IPS DF 4.7 (cell line): ENCODE measurements around the gene TVP23C.

Experiments used
- DNase-seq: peaks from one replicate; pipeline ENCODE4 v3.0.0-alpha.2; 2013; ENCODE audit warnings: low spot score; ENCODE audit errors: extremely low read depth

The TVP23C gene

DNA sequence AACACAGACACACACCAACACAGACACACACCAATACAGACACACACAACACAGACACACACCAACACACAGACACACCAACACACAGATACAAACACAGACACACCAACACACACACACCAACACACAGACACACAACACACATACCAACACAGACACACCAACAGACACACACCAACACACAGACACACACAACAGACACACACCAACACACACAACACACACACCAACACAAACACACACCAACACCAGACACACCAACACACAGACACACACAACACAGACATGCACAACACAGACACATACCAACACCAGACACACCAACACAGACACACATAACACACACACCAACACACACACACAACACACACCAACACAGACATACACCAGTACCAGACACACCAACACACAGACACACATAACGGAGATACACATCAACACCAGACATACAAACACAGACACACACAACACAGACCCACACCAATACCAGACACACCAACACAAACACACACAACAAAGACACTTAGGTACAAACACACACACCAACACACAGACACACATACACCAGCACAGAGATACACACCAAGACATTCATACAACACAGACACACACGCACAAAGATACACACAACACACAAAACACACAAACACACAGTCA lies 98.1 kb downstream of the TVP23C start:
- no peak for DNase-seq

DNA sequence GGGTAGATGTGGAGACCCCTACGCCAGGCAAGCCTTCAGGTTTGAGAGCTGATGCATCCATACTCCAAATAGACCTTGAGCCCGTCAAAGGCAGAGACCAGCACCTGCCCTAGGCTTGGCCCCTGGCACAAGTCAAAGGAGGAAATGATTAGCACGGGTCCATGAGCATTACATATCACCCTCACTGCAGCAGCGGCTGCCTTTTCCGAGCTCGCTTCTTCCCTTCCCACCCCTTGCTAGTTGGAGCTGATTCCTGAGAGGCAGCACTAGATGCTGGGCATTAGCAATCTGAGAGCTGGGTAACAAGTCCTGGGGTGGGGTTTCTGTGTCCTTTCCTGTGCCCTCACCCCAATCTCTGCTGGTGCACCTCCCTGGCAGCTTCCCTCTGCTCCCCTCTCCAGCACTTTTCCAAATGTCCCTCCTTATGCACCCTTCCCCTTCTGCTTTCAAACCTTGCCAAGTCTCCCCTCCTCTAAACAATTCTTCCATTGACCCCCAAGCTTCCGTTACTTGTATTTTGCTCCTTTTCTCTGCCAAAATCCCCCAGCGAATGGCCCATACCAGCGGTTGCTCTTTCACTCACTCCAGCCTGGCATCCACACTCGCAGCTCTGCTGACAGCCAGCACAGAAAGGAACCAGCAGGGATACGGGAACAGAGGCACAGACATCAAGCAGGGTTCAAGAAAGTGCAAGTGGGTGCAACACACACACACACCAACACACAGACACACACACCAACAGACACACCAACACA lies 98.9 kb downstream of the TVP23C start:
- no peak for DNase-seq

DNA sequence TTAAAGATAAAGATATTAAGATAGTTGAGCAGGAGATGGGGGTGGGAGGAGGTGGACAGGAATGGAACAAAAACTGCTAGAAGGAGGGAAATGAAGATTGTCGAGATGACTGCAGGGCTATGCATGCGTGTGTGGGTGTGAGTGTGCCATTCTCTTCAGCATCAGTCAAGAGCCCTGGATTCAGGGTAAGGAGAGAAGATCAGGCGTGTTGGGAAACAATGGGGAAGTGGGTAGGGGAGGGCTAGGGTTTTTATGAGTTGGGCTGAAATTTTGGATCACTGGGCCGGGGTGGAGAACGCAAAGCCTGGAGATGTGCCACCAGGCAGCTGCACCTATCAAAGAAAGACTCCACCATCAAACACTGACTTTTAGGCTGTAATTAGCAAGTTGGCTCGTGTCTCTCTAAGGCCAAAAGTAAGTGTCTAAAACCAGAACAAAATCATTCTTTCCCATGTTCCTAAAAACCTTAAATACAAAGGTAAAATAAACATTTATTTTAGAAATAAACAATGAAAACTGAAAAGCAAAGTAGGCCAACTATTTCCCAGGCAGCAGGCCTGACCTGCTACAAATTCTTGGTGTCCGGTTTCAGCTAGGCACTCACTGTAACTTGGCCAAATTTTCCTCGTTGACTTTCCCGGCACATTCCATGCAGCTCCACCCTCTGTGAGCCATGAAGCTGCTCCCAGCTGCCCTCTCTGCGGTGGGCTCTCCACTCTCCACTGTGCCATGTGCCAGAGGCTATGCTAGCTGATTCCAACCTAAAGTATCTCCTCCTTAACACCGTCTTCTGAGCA lies 100.1 kb downstream of the TVP23C start:
- no peak for DNase-seq

DNA sequence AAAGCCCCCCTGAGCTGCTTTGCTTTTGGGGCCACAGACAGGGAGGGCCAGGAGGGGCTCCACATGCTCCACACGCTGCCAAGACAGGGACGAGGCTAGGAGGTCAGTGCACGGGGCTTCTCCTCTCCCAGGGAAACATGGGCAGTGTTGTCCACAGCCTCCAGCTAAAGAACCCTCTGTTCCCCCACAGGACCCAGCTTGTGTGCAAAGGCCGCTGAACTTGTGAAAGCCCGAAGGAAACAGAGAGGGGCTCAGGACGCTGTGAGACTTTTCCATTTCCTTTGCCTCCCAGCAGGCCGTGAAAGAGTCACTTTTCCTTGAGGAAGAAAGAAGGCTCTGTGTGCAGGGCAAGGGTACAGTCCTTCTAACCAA lies 105.6 kb downstream of the TVP23C start:
- DNase-seq: no peak

DNA sequence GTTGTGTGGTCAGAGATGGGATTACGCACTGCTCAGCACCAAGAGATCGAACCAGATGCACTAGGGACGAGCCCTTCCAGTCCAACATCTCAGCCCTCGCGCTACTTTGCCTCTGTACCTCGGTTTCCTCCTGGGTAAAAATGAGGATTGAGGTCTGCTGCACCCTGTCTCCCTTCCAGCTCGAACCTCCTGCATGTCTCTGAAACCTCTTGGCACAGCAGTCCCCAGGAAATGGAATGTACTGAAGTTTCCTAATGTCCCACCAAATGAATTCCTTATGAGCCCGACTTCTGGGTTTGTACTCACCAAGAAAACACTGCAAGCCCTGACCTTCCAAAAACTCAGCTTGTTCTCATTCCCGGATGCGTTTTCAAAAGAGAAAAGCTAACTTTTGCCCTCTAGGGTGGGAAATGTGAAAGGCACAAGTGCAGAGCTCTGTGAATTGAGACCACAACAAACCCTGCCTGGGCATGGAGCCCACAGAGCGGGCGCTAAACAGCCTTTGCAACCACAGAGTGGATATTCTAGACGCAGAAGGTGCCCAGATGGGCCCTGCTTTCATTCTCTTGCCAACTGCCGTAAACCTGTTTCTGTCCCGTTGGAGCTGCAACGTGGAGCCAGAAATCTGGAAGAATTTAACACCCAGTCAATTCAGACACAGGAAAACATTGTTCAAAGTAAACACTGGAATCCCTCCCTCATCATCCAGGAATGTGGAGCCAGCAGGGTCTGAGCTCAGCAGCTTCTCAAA lies 106.1 kb downstream of the TVP23C start:
- no peak for DNase-seq

DNA sequence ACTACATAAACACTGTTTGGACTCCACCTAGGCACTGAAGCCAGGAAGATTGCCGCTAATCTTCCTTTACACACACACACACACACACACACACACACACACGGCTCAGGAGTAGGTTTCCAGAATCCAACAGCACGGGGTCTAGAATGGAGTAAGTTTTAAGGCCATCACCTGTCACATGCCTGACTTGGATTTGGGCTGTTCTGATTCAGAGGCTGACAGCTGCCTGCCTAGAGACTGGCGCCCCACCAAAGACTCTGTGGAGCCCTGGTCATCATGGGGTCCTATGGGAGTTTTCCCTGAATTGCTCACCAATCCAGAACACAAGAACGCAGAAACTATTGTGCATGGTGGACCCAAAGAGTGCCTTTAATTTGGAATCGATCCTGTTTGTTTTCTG lies 106.8 kb downstream of the TVP23C start:
- no peak for DNase-seq

DNA sequence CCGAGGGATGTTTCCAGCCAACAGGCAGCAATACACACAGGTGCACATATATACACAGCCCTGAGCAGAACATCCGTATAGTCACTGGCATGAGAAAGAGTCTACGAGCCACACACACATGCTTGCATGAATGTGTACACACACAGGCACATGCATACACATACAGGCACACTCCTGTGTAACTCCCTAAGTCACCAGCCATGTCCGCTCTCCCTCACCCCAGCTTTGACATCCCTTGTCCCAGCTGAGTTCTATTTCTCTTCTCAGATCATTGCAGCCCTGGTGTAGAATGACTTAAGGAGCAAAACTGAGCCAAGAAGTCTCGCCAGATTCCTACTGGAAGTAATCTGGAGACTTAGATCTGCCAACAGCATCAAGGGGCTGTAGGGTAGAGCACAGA lies 108.9 kb downstream of the TVP23C start:
- no peak for DNase-seq

DNA sequence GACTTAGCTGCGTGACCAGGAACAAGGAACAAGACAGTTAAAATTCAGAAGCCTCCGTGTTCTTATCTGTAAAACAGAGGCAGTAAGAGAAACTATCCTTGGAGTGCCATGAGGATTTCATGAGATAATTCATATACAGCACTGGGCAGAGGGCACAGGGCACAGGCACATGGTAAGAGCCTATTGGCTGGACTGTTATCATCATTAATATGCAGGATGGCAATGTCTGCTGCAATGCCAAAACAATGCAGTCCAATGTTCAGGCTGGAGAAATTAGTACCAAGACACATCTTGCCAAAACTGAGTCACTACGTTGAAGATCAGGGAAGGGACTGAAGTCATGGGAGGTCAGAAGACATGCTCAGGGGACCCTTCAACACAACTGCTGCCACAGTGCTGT lies 109.5 kb downstream of the TVP23C start:
- DNase-seq: no peak

DNA sequence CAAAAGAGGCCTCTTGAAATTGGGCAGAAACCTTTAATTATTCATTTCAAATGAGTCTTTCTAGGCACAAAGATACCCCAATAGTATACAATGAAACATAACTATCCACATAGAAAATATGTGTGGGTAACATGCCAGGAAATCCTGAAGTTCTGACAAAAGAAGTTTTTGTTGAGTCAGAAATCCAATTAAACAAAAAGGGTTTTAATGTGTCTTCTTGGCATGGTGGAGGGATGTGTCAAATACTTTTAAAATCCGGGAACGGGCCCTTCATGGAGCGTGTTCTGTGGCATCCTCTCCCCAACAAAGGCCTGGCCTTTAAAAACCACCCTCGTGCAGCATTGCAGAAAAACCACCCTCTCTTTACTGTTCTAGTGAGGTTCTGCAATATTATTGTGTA lies 110.0 kb downstream of the TVP23C start:
- no peak for DNase-seq

DNA sequence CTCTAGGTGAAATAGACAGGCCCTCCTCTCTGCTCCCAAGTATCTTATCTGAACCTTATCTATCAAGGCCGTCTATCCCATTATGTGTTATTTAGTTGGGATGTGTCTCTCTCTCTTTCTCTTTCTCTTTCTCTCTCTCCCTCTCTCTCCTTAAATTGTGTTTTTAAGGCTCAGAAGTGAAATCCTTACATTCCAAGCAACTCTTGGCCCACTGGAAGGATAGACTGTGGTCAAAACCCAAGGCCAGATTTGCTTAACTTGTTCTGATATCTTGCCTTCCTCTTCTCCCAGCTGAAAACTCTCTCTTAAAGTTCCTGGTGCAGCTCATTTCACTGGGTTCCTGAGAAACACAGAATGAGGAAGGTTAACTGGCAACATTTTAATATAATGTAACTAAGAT lies 110.5 kb downstream of the TVP23C start:
- no peak for DNase-seq
